ENCODE results near the gene SPTBN4.

DNA sequence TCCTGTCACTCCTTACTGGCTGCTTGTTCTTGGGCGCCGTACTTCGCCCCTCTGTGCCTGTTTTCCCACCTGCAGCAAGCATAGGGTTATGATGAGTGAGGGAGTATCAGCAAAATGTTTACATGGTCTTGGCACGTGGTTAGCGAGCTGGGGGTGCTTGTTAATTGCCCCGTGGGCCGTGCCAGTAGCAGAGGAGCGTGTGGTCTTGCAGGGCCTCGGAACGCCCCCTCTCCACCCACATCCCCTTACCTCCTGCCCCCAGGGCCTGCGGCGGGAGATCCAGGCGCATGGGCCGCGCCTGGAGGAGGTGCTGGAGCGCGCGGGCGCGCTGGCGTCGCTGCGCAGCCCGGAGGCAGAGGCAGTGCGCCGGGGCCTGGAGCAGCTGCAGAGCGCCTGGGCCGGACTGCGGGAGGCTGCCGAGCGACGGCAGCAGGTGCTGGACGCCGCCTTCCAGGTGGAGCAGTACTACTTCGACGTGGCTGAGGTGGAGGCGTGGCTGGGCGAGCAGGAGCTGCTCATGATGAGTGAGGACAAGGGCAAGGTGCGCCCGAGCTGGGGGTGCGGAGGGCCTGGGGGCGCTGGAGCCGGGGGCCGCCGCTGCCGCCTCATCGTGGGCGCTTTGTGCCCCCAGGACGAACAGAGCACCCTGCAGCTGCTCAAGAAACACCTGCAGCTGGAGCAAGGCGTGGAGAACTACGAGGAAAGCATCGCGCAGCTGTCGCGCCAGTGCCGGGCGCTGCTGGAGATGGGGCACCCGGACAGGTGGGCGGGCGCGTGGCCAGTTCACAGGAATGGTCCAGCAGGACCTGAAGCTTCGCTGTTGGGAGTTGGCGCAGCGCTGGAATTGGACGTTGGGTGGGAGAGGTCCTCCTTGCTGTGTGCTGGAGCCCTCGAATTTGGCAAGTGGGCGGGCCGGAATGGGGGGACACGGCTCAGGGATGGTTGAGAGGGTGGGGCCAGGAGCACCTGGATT, 87.4 kb downstream of the SPTBN4 start:
- TF ChIP-seq, protein P1, sequence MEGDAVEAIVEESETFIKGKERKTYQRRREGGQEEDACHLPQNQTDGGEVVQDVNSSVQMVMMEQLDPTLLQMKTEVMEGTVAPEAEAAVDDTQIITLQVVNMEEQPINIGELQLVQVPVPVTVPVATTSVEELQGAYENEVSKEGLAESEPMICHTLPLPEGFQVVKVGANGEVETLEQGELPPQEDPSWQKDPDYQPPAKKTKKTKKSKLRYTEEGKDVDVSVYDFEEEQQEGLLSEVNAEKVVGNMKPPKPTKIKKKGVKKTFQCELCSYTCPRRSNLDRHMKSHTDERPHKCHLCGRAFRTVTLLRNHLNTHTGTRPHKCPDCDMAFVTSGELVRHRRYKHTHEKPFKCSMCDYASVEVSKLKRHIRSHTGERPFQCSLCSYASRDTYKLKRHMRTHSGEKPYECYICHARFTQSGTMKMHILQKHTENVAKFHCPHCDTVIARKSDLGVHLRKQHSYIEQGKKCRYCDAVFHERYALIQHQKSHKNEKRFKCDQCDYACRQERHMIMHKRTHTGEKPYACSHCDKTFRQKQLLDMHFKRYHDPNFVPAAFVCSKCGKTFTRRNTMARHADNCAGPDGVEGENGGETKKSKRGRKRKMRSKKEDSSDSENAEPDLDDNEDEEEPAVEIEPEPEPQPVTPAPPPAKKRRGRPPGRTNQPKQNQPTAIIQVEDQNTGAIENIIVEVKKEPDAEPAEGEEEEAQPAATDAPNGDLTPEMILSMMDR (IDR thresholded peaks at IDR 0.05; ENCODE audit: poor library complexity), result no peak
- TF ChIP-seq EZH2 (IDR thresholded peaks at IDR 0.05; ENCODE audit: borderline replicate concordance), result no peak
- TF ChIP-seq EZH2phosphoT487 (IDR thresholded peaks at IDR 0.05; ENCODE audit: low read depth, severe bottlenecking, unreplicated experiment), result no peak
